GM21447 (cell line): ENCODE measurements around the gene TECTA.
"Not testable (repeated sequence)": the region's sequence is repeated elsewhere in the genome, so short reads cannot be mapped to it uniquely, and the experiment has no call there.

Experiments
- ATAC-seq: cut with Tn5 transposase; IDR thresholded peaks from one replicate; pipeline ENCODE4 v1.9.1; 2021; ENCODE audit not compliant: unreplicated experiment

The TECTA gene

GRCh38 chr11:121091492-121092152, 9.4 kb upstream of the TECTA start:
- peak; percentile 55 for ATAC-seq

DNA sequence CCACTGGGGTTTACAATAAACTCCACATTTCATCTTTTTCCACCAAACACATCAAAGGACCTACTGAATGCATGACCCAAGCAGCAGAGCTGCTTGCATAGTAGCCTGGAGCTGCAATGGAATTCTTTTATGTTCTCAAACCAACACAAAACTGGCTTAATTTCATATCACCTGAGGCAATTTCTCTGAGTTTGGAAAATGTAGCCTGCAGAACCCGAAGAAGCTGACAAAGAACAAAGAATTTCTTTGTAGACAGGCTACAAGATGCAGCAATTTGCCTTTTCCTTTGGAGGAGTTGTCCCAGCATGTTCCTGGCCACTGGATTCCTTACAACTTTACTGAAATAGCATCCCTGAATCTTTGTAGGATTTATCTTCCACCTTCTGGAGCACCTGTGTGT, 5.5 kb upstream of the TECTA start:
- no peak for ATAC-seq

DNA sequence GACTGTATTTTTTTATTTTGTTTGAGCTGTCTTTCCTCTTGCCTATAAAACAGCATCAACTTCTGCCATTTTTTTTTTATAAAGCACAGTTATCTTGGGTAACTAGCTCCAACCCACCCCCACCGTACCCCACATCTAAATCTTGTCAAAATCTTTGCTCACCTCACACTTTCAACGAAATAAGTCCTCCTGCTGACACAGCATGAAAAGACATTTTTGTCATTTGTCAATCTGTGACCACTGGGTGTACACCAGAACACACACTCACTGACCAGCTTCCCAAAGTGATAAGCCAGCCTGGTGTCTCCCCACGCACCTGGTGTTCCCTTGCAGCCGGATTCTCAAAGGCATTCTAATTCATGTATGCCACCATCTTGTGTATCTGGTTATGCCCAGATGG, 1.7 kb upstream of the TECTA start:
- no peak for ATAC-seq

- ATAC-seq: no peak
These were observed 1.2 kb upstream of the TECTA start for GRCh38 chr11:121099885-121100284.

DNA sequence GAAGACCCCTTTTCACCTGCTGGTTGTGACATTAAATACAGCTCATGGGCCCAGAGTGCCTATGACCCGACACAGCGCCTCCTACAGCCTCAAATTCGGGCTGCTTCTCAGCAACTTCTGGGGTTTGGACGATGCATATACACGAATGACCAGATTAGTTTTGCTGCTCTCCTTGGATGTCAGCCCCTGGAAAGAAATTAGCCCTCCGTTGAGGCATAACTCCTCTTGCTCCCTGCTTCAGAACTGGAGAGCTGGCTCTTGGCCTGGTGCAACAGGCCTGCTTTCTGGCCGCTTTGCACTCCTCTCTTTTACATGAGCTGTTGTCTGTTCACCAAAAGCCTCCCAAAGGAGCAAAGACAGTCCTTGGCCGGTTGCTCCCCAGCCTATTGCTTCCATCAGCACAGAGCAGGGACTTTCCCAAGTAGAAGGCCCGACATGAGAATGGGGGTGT, 3.3 kb downstream of the TECTA start:
- ATAC-seq: no peak

DNA sequence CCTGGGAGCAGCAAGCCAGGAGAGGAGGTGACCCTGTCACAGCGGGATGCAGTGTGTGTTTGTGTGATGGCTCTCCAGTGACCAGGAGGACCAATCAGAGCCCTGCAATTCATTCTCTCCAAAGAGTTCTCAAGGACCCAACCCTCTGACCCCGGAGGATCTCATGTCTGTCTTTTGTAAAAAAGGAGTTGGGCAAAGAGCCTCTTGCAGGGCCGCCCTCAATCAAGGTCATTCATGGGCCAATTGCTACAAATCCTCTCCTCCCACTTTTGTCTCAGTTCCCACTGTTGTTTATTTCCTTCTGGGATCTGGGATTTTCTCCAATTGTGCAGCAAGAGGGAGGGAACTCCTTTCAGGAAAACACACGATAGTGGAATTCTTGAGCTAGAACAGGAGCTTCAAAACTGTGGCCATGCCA, 4.0 kb downstream of the TECTA start:
- no peak for ATAC-seq

DNA sequence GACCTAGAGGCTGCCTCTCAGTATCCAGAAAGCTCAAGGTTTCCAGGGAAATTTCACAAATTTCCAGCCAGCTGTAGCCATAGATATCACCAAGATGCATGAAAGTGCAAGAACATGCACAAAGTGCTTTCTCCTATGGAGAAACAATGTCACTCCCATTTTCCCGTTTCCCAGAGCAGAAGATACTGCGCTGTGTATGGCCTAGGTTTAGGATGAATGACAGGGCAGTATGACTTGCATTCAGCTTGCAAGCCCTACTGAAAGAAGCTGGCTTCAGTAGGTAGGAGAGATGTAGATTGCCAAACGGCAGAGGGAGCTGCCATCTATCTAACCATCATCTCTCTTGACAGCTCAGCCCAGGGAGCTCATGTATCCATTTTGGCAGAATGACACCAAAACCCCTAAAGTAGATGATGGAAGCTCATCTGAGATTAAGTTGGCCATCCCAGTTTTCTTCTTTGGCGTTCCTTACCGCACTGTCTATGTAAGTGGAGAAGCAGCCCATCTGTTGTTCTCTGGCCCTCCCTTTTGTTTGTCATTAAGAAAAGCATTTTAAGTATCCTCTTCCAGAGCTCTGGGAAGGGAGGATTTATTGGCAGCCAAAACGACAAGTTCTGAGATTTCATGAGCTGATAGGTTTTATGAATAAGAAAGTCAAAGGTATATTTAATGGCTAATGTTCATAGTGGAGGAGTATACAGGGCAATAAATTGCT, 4.6 kb downstream of the TECTA start:
- ATAC-seq: no peak

- ATAC-seq: no peak
These were observed 5.8 kb downstream of the TECTA start for GRCh38 chr11:121106812-121107211.

DNA sequence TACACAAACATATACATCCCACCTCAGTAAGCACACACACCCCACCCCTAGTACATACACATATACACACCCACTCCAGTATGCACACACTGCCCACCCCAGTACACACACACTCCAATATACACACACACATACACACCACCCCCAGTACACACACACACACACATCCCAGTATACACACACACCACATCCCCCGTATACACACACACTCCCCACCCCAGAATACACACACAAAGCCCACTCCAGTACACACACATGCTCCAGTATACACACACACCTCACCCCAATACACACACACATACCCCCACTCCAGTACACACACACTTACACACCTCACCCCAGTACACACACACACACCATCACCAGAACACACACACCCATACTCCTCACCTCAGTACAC, 7.4 kb downstream of the TECTA start:
- no peak for ATAC-seq

DNA sequence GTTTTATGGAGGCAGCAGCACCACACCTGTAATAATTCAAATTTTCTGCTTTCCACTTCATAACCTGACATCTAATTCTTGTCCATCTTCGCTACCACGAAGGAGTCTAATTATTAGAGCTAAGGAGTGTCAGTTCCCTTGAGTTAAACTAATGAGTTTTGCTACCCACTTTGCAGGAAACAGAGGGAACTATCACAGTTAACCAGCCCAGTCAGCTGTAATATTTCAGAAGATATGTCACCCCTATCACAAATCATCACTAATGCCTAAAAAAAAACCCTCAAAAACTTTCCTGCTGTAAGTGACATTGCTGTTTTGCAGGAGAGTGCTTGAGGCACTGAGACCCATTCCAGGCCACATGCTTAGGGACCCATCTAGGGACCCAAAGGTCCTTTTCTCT, 8.4 kb downstream of the TECTA start:
- no peak for ATAC-seq

DNA sequence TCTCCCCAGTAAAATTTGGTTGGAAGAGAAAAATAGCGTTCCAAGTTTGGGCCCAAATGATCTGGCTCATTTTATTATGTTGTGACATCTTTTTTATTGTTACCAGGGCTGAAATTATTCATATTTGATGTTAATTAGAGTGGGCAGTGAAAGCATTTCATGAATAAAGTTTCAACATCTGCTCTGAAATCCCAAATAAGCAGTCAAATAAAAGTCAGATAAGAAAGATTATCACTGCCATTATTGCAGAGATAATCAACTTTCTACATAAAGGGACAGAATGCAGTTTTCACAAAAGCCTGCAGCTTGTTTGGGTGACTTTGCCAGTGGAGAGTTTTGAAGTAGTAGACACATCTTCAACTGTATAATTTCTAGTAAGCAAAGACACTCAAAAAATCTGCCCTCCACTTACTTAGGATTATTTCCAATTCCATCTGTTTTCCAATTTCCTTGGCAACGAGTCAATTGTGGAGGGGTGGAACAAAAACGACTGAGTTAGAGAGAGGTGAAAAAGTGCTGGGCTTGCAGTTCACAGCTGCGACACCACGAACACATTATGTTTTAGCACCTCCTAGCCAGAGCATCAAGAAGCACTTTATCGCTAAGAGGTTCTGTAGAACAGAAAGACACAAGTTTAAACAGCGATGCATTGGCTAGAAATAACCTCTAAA, 9.0 kb downstream of the TECTA start:
- no peak for ATAC-seq

GRCh38 chr11:121110871-121111724, 10.1 kb downstream of the TECTA start:
- no peak for ATAC-seq

- peak; percentile 86 for ATAC-seq
These were observed 11.7 kb downstream of the TECTA start for GRCh38 chr11:121112498-121113455.

- ATAC-seq: no peak
These were observed 12.6 kb downstream of the TECTA start for GRCh38 chr11:121113611-121114010.

- ATAC-seq: not testable (repeated sequence)
These were observed 14.0 kb downstream of the TECTA start for GRCh38 chr11:121115024-121115423.

DNA sequence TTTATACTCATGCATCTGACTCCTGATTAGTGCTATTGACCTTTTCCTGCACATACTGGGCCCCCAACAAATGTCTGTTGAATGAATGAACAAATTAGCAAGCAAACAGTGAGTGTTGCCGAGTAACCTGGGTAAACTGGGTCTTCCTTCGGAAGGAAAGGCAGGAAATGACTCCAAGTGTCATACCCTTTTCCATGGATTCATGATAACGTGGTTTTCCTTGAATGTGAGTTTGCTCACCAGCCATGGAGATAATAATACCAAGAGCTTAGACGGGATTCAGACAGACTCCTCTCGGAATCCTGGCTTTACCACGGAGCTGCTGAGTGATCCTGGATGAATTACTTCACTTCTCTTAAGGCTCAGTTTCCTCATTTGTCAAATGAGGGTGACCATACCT, 16.7 kb downstream of the TECTA start:
- no peak for ATAC-seq

DNA sequence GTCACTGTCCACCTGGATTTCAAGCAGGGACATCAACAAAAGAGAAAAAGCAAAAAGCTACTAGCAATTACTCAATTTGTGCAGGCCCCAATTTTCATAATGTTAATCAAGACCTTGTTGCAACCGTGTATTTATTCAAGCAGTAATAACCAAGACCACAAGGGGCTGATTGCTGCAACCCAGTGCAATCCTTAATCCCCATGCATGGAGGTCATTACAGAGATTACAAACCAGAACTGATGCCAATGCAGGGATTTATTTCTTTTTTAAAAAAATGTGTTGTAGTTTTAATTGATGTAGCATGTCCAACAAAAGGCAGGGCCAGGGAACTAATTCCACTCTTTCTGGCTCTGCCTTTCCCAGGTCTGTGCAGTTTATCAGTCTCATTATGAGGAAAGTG, 18.4 kb downstream of the TECTA start:
- ATAC-seq: no peak

GRCh38 chr11:121122328-121122727, 21.3 kb downstream of the TECTA start:
- ATAC-seq: no peak

GRCh38 chr11:121123496-121124069, 22.5 kb downstream of the TECTA start:
- ATAC-seq: no peak

DNA sequence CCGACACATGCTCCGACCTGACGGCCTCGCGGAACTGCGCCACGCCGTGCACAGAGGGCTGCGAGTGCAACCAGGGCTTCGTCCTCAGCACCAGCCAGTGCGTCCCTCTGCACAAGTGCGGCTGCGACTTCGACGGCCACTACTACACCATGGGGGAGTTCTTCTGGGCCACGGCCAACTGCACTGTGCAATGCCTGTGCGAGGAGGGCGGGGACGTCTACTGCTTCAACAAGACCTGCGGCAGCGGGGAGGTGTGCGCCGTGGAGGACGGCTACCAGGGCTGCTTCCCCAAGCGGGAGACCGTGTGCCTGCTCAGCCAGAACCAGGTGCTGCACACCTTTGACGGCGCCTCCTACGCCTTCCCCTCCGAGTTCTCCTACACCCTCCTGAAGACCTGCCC, 26.8 kb downstream of the TECTA start:
- no peak for ATAC-seq
